K562 (cell line): ENCODE measurements around the gene UBTD1. TPM values are rescaled to one million over a fixed set of nuclear protein-coding genes. Genes with fewer than 3 reads are reported as not detected.
A peak's percentile ranks its signal among the peaks of the same experiment; 100 is the strongest.

Source experiments
- ATAC-seq: fragments of 200-7000 bp; cut with Tn5 transposase; 3 replicates; pipeline ENCODE4 v1.9.1; 2020; ENCODE audit warnings: moderate library complexity
- BruUV-seq: library from RNA; stranded (reverse); fragments of 400-500 nt; replicated peaks from 2 replicates; lab custom pipeline; 2021; lab: Mats Ljungman, UMichigan
- CTCF ChIA-PET: fragments of 300-600 bp; formaldehyde crosslinking; extraction: SDS; loops from one replicate; lab custom pipeline; 2021; ENCODE audit warnings: low intra/inter-chr PET ratio; lab: Yijun Ruan, JAX
- POLR2A ChIA-PET: fragments of 300-600, 350-650 bp; sonication (Branson Sonifier 250); formaldehyde crosslinking; extraction: SDS; loops from one replicate; lab custom pipeline; 2021; ENCODE audit warnings: antibody characterized with exemption, inconsistent platforms; lab: Yijun Ruan, JAX
- DNase-seq, 4 experiments: peaks; one replicate each; pipeline versions ENCODE4 v3.0.0 to v3.0.0-alpha.2; 2011 to 2018; ENCODE audit warnings: low spot score in 3 of 4, mixed read lengths in 3 of 4; ENCODE audit errors: extremely low read depth in 1 of 4
- FAIRE-seq: peaks from 2 replicates; lab custom pipeline; 2011; peaks lifted over from hg19 to GRCh38; lab: Jason Lieb, UNC
- H2AFZ ChIP-seq: 2 replicates; pipeline ENCODE4 v1.6.0; 2011; ENCODE audit warnings: low read depth, low read length, control low read depth, inconsistent platforms
- H3K27ac ChIP-seq: fragments of 200-600 bp; 3 replicates; pipeline ENCODE4 v1.8.0; 2011; ENCODE audit warnings: low read depth, mild to moderate bottlenecking, control low read depth, inconsistent platforms, low read length, moderate library complexity, mixed read lengths; ENCODE audit errors: extremely low read depth
- H3K27me3 ChIP-seq, 2 experiments: fragments of 300-600 bp in 1 of 2; 2 replicates in 1 of 2; 3 replicates in 1 of 2; pipeline versions ENCODE4 v1.6.0 to v1.8.0; 2011; ENCODE audit warnings: inconsistent platforms in 2 of 2, low read length in 2 of 2, mild to moderate bottlenecking in 1 of 2, mixed read lengths in 1 of 2, moderate library complexity in 1 of 2; ENCODE audit not compliant: control insufficient read depth in 2 of 2, insufficient read depth in 2 of 2
- H3K36me3 ChIP-seq: fragments of 300-600 bp; 3 replicates; pipeline ENCODE4 v1.8.0; 2011; ENCODE audit warnings: mild to moderate bottlenecking, low read length, inconsistent platforms; ENCODE audit not compliant: control insufficient read depth, insufficient read depth
- H3K4me1 ChIP-seq, 2 experiments: fragments of 200-600 bp in 1 of 2; replicated peaks in 1 of 2; 2 replicates in 1 of 2; 3 replicates in 1 of 2; pipeline versions ENCODE4 v1.5.1 to v1.8.0; 2011; ENCODE audit warnings: inconsistent platforms in 2 of 2, low read length in 2 of 2, mild to moderate bottlenecking in 1 of 2, mixed read lengths in 1 of 2, moderate library complexity in 1 of 2; ENCODE audit not compliant: control insufficient read depth in 2 of 2, insufficient read depth in 2 of 2
- H3K4me2 ChIP-seq: 2 replicates; pipeline ENCODE4 v1.6.1; 2011; ENCODE audit warnings: low read length, control low read depth, inconsistent platforms, mixed read lengths; ENCODE audit not compliant: insufficient read depth
- H3K4me3 ChIP-seq: fragments of 200-600 bp; sonication (generic), shearing (Covaris generic); 2 replicates; pipeline ENCODE4 v1.5.1; 2016; ENCODE audit warnings: control low read depth, inconsistent platforms
- H3K79me2 ChIP-seq: fragments of 200-600 bp; 3 replicates; pipeline ENCODE4 v1.8.0; 2011; ENCODE audit warnings: low read length, inconsistent platforms; ENCODE audit not compliant: control insufficient read depth, insufficient read depth
- H3K9ac ChIP-seq, 2 experiments: 2 replicates each; pipeline versions ENCODE4 v1.6.0 to v1.6.1; 2011; ENCODE audit warnings: low read depth in 2 of 2, low read length in 2 of 2, control low read depth in 1 of 2, inconsistent platforms in 1 of 2, mild to moderate bottlenecking in 1 of 2, mixed read lengths in 1 of 2; ENCODE audit not compliant: insufficient read depth in 1 of 2
- H3K9me1 ChIP-seq: one replicate; pipeline ENCODE4 v1.6.0; 2011; ENCODE audit warnings: inconsistent platforms, mild to moderate bottlenecking, low read length, moderate library complexity; ENCODE audit not compliant: control insufficient read depth, insufficient read depth
- H3K9me3 ChIP-seq: replicated peaks from 2 replicates; pipeline ENCODE4 v1.5.1; 2011; ENCODE audit warnings: low read depth, low read length, inconsistent platforms; ENCODE audit not compliant: control insufficient read depth, insufficient read depth
- H4K20me1 ChIP-seq: replicated peaks from 2 replicates; pipeline ENCODE4 v1.6.1; 2011; ENCODE audit warnings: low read length, inconsistent platforms, mixed read lengths; ENCODE audit not compliant: control insufficient read depth, insufficient read depth
- CTCF ChIP-seq, 3 experiments: IDR thresholded peaks in 2 of 3; conservative IDR thresholded peaks in 1 of 3; 2 replicates each; pipeline ENCODE4 v1.5.1; 2011 to 2012; ENCODE audit warnings: low read length in 3 of 3, mild to moderate bottlenecking in 3 of 3, control low read depth in 2 of 3, improper control_type of control experiment in 1 of 3, inconsistent platforms in 1 of 3, low read depth in 1 of 3, mixed read lengths in 1 of 3, moderate library complexity in 1 of 3; ENCODE audit not compliant: insufficient read depth in 2 of 3
- CTCFL ChIP-seq: IDR thresholded peaks from 2 replicates; pipeline ENCODE4 v1.6.1; 2011; ENCODE audit warnings: borderline replicate concordance, low read depth, mild to moderate bottlenecking, moderate library complexity, low read length; ENCODE audit not compliant: insufficient read depth, poor library complexity, severe bottlenecking
- DEAF1 ChIP-seq: fragments of 450-650 bp; formaldehyde crosslinking; IDR thresholded peaks from 2 replicates; pipeline ENCODE4 v1.4.0; 2020; ENCODE audit warnings: mild to moderate bottlenecking, moderate library complexity
- SMAD3 ChIP-seq: fragments of 450-650 bp; formaldehyde crosslinking; conservative IDR thresholded peaks from 2 replicates; pipeline ENCODE4 v1.4.0; 2020; ENCODE audit warnings: mild to moderate bottlenecking
- SMC3 ChIP-seq: conservative IDR thresholded peaks from 2 replicates; pipeline ENCODE4 v1.6.1; 2011; ENCODE audit warnings: low read depth, low read length, improper control_type of control experiment; ENCODE audit not compliant: insufficient read depth
- WGBS: fragments of 100-300 bp; shearing (Covaris generic); methylation state at CpG from one replicate; pipeline ENCODE4 v1.1.6; 2016; ENCODE audit warnings: low coverage, mixed read lengths; ENCODE audit not compliant: insufficient coverage; ENCODE audit errors: missing lambda C conversion rate; 5-methylcytosine and 5-hydroxymethylcytosine counted together
- in situ Hi-C: fragments of 300-500 bp; cut with MboI; formaldehyde crosslinking; loops from 4 replicates; pipeline ENCODE4 v1.15.0; 2018; ENCODE audit warnings: inconsistent platforms, mixed read lengths
- intact Hi-C: fragments of 100-400 bp; cut with micrococcal nuclease; formaldehyde crosslinking; loops from 2 replicates; pipeline ENCODE4 v1.14.2; 2022
- polyA plus RNA-seq, 8 experiments: library from polyadenylated mRNA; depleted of rRNA in 4 of 8; stranded (reverse) in 5 of 8; unstranded in 3 of 8; fragments of >200 nt; fragmentation: Nextera tagmentation in 2 of 8; fragmentation: Illumina TruSeq in 1 of 8; extraction: Ambion mirVana in 2 of 8; extraction: Trizol in 1 of 8; gene quantifications; 2 replicates each; pipeline versions ENCODE4 v1.2.1 to v1.2.3, GENCODE V29; 2011 to 2014; ENCODE audit warnings: inconsistent platforms in 1 of 8, missing spikeins in 1 of 8
- total RNA-seq, 7 experiments: library from RNA; depleted of rRNA in 6 of 7; stranded (reverse); fragments of >200 nt in 6 of 7; fragmentation: Illumina TruSeq in 2 of 7; extraction: Trizol in 2 of 7; gene quantifications; 2 replicates each; pipeline versions ENCODE4 v1.2.1 to v1.2.3, GENCODE V29; 2011 to 2021; ENCODE audit warnings: low replicate concordance in 1 of 7

Gene UBTD1
- total and polyA plus RNA-seq, 9 of the 15 experiments (the other 6 are each of a cell fraction or from before 2014, with no cell fraction given): 0.08 to 1.6 (median 0.81) TPM; not detected in 1

- TF ChIP-seq CTCFL: no peak
- TF ChIP-seq, all 486 proteins: peak for 0
Observed at GRCh38 chr10:97611473-97611872, 112.7 kb downstream of the UBTD1 start (continued).

GRCh38 chr10:97612386-97612785 lies 113.7 kb downstream of the UBTD1 start:
- FAIRE-seq (peak; percentile 46), ATAC-seq (peak; percentile 92), DNase-seq (peak; percentile 37 to 49 (median 41))
- BruUV-seq: no TSS peak
- peaks cover 0 to 5% of the 10 kb centered on the region in 2 experiments; a peak in 2 of 5 replicates for H3K4me1 ChIP-seq
- H3K9me3 ChIP-seq: no peaks in the 10 kb centered on the region
- no peaks in the 10 kb centered on the region for H3K9me1 ChIP-seq
- CTCF ChIA-PET: interaction anchor here (1.0 to 2.3 kb wide), 3 partner anchors 40 to 205 kb away, joined by 4 to 23 read pairs (median 7); partner anchors contain the start of gene ANKRD2
- intact Hi-C loops (loop anchor here (1.0 kb wide), 1 partner anchor 40 kb away; the partner anchor contains the start of gene ANKRD2), in situ Hi-C loops (loop anchor here (5.0 kb wide), 1 partner anchor 150 kb away; no protein-coding TSS in a partner anchor)
- H3K4me2 ChIP-seq: no peak overlapping the region
- no peaks in the 10 kb centered on the region for H4K20me1 ChIP-seq
- H2AFZ ChIP-seq: no peak overlapping the region
- H3K36me3 ChIP-seq: no peaks in the 10 kb centered on the region; the same call in 2 of the 3 replicates
- no peak overlapping the region for H3K27ac ChIP-seq
- POLR2A ChIA-PET: interaction anchor here (1.1 kb wide), 2 partner anchors 10 to 39 kb away, joined by 3 read pairs; no protein-coding TSS in a partner anchor
- WGBS: 33% methylated on average over 2 of the region's 2 CpGs
- H3K27me3 ChIP-seq: no peaks in the 10 kb centered on the region
- H3K79me2 ChIP-seq: no peaks in the 10 kb centered on the region
- H3K4me3 ChIP-seq: no peak overlapping the region
- no peak overlapping the region for H3K9ac ChIP-seq
- peak; percentile 46; the same call in 1 of the 2 replicates for TF ChIP-seq SMC3
- peak; percentile 46 to 65 (median 53); a peak in 4 of 6 replicates for TF ChIP-seq CTCF (IDR thresholded peaks at IDR 0.05 in 2 of 3, conservative IDR thresholded peaks at IDR 0.05 in 1 of 3; ENCODE audit: insufficient read depth in 2 of 3, low read depth in 1 of 3, low read length in 3 of 3)
- TF ChIP-seq SMAD3 (CRISPR knock-in tag): no peak
- TF ChIP-seq DEAF1: peak; percentile 14; the same call in 1 of the 2 replicates
